Nephron progenitor cell (in vitro differentiated cells): Measurements from ENCODE around the gene MKX.

Experiments used
- DNase-seq: peaks from one replicate; pipeline ENCODE4 v3.0.0; 2021
- H3K27ac Mint-ChIP-seq: 2 replicates; pipeline ENCODE4 v1.8.0; 2021; ENCODE audit warnings: mild to moderate bottlenecking, moderate library complexity, mixed read lengths
- H3K27me3 Mint-ChIP-seq: 2 replicates; pipeline ENCODE4 v1.8.0; 2021; ENCODE audit warnings: mild to moderate bottlenecking, low read depth, mixed read lengths; ENCODE audit not compliant: poor library complexity
- H3K36me3 Mint-ChIP-seq: 2 replicates; pipeline ENCODE4 v1.8.0; 2021; ENCODE audit warnings: low read depth, mixed read lengths
- H3K4me1 Mint-ChIP-seq: 2 replicates; pipeline ENCODE4 v1.8.0; 2021; ENCODE audit warnings: mixed read lengths
- H3K4me3 Mint-ChIP-seq: 2 replicates; pipeline ENCODE4 v1.8.0; 2021; ENCODE audit warnings: mild to moderate bottlenecking, moderate library complexity, mixed read lengths
- H3K9me3 Mint-ChIP-seq: 2 replicates; pipeline ENCODE4 v1.8.0; 2021; ENCODE audit warnings: mild to moderate bottlenecking, moderate library complexity, mixed read lengths
- TF ChIP-seq, protein P1 (sequence below): fragments of 200-600 bp; sonication (generic); IDR thresholded peaks from 2 replicates; pipeline ENCODE4 v1.5.0; 2021; ENCODE audit warnings: antibody characterized with exemption

The MKX gene

DNA sequence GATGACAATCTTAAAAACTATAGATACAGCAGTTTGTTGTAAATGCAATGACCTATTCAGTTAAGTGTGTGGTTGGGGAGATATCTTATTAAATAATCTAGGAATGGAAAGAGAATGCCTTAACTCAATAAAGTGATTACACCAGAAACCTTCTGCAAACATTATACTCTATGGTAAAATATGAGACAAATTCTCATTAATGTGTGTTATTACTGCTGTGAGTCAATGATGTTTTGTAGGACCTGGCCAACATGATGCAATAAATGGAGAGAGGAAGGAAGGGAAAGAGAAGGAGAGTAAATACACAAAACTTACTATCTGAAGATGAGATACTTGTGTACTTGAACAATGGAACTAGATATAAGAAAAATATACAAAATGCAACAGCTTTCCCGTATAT is 25.1 kb downstream of the MKX start:
- no peak for DNase-seq
- Mint-ChIP-seq H3K36me3 (no peaks in the 10 kb centered on the region), H3K9me3 (no peaks in the 10 kb centered on the region), H3K27ac (no peak overlapping the region), H3K27me3 (peaks cover 8% of the 10 kb centered on the region), H3K4me1 (no peaks in the 10 kb centered on the region), H3K4me3 (no peak overlapping the region)
- TF ChIP-seq, protein P1, sequence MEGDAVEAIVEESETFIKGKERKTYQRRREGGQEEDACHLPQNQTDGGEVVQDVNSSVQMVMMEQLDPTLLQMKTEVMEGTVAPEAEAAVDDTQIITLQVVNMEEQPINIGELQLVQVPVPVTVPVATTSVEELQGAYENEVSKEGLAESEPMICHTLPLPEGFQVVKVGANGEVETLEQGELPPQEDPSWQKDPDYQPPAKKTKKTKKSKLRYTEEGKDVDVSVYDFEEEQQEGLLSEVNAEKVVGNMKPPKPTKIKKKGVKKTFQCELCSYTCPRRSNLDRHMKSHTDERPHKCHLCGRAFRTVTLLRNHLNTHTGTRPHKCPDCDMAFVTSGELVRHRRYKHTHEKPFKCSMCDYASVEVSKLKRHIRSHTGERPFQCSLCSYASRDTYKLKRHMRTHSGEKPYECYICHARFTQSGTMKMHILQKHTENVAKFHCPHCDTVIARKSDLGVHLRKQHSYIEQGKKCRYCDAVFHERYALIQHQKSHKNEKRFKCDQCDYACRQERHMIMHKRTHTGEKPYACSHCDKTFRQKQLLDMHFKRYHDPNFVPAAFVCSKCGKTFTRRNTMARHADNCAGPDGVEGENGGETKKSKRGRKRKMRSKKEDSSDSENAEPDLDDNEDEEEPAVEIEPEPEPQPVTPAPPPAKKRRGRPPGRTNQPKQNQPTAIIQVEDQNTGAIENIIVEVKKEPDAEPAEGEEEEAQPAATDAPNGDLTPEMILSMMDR: no peak

- H3K36me3 Mint-ChIP-seq: no peaks in the 10 kb centered on the region
- no peak overlapping the region for H3K4me3 Mint-ChIP-seq
- DNase-seq: no peak
- peaks cover 8% of the 10 kb centered on the region for H3K27me3 Mint-ChIP-seq
- H3K27ac Mint-ChIP-seq: no peak overlapping the region
- H3K4me1 Mint-ChIP-seq: peaks cover 13% of the 10 kb centered on the region
- TF ChIP-seq, protein P1: no peak
- H3K9me3 Mint-ChIP-seq: no peaks in the 10 kb centered on the region
Observed at GRCh38 chr10:27719052-27719451, 26.6 kb downstream of the MKX start.

- TF ChIP-seq, protein P1: no peak
- H3K9me3 Mint-ChIP-seq: no peaks in the 10 kb centered on the region
- H3K36me3 Mint-ChIP-seq: no peaks in the 10 kb centered on the region
- H3K4me3 Mint-ChIP-seq: no peak overlapping the region
- H3K4me1 Mint-ChIP-seq: peaks cover 18% of the 10 kb centered on the region
- peaks cover 8% of the 10 kb centered on the region for H3K27me3 Mint-ChIP-seq
- H3K27ac Mint-ChIP-seq: no peak overlapping the region
- DNase-seq: no peak
Observed at GRCh38 chr10:27717861-27718260, 27.8 kb downstream of the MKX start.

DNA sequence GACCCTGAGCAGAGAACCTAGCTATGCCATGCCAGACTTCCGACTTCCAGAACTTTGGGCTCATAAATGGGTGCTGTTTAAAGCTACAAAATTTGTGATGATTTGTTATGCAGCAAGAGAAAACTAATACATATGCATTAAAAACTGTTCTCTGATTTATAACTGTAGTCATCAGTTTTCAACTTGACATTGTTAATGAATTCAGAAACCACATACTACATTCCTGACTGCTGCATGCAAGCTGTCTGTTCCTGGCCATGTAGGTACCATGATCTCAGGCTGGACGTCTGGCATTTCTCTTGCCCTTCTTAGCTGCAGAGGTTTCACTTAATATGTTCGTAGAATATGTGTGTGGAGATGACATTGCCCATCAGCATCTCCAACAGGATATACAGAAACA is 28.4 kb downstream of the MKX start:
- DNase-seq: no peak
- no peak overlapping the region for H3K4me3 Mint-ChIP-seq
- H3K27me3 Mint-ChIP-seq: peaks cover 8% of the 10 kb centered on the region
- no peaks in the 10 kb centered on the region for H3K36me3 Mint-ChIP-seq
- H3K27ac Mint-ChIP-seq: no peak overlapping the region
- H3K4me1 Mint-ChIP-seq: peaks cover 18% of the 10 kb centered on the region
- H3K9me3 Mint-ChIP-seq: no peaks in the 10 kb centered on the region
- TF ChIP-seq, protein P1: no peak

DNA sequence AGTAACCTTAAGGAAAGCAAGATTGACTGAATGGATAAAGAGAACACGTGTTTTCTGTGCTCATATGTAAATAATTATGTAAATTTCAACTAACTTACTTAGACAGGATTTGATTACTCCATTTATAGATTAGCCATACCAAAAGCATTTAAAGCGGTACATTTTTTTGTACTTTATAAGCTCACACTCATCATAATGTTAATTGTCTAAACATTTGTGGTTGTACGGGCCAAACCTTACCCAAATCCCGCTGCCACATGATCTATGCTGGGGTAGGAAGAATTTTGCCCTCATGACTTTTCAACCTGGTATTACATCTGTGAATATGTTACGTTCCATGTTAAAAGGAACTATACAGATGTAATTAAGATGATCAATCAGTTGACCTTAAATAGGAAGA is 29.1 kb downstream of the MKX start:
- Mint-ChIP-seq H3K4me3 (no peak overlapping the region), H3K36me3 (no peaks in the 10 kb centered on the region), H3K4me1 (peaks cover 18% of the 10 kb centered on the region), H3K9me3 (no peaks in the 10 kb centered on the region), H3K27ac (no peak overlapping the region), H3K27me3 (peaks cover 8% of the 10 kb centered on the region)
- TF ChIP-seq, protein P1: no peak
- DNase-seq: no peak

- H3K4me3 Mint-ChIP-seq: no peak overlapping the region
- H3K27ac Mint-ChIP-seq: no peak overlapping the region
- TF ChIP-seq, protein P1: no peak
Observed at GRCh38 chr10:27715505-27715904, 30.1 kb downstream of the MKX start.

More at GRCh38 chr10:27715505-27715904, 30.1 kb downstream of the MKX start:
- no peak for DNase-seq
- peaks cover 8% of the 10 kb centered on the region for H3K27me3 Mint-ChIP-seq
- H3K9me3 Mint-ChIP-seq: no peaks in the 10 kb centered on the region
- no peaks in the 10 kb centered on the region for H3K36me3 Mint-ChIP-seq
- peaks cover 18% of the 10 kb centered on the region for H3K4me1 Mint-ChIP-seq
